NCI-H524 treated with DMSO at 0.1 percent for 48 hours (cell line): ENCODE measurements around the gene GRAMD1B.
"Not testable (repeated sequence)": the region's sequence is repeated elsewhere in the genome, so short reads cannot be mapped to it uniquely, and the experiment has no call there.

Experiments
- DNase-seq: peaks from one replicate; lab custom pipeline; 2025; lab: John Stamatoyannopoulos, UW

Gene GRAMD1B

GRCh38 chr11:123443851-123444623 lies 14.0 kb downstream of the GRAMD1B start:
- DNase-seq: no peak

- DNase-seq: no peak
These were observed 18.8 kb downstream of the GRAMD1B start for GRCh38 chr11:123448823-123449222.

- DNase-seq: no peak
These were observed 19.4 kb downstream of the GRAMD1B start for GRCh38 chr11:123449436-123449835.

- DNase-seq: no peak
These were observed 20.6 kb downstream of the GRAMD1B start for GRCh38 chr11:123450623-123451022.

- DNase-seq: no peak
These were observed 21.2 kb downstream of the GRAMD1B start for GRCh38 chr11:123451183-123451781.

- DNase-seq: no peak
These were observed 22.7 kb downstream of the GRAMD1B start for GRCh38 chr11:123452794-123453193.

GRCh38 chr11:123454060-123454651 lies 24.1 kb downstream of the GRAMD1B start:
- DNase-seq: no peak

GRCh38 chr11:123454796-123455195 lies 24.7 kb downstream of the GRAMD1B start:
- no peak for DNase-seq

- not testable (repeated sequence) for DNase-seq
These were observed 26.4 kb downstream of the GRAMD1B start for GRCh38 chr11:123456448-123456847.

- no peak for DNase-seq
These were observed 27.2 kb downstream of the GRAMD1B start for GRCh38 chr11:123457187-123457770.

- DNase-seq: no peak
These were observed 28.4 kb downstream of the GRAMD1B start for GRCh38 chr11:123458501-123458900.

GRCh38 chr11:123460012-123460700 lies 30.1 kb downstream of the GRAMD1B start:
- no peak for DNase-seq

GRCh38 chr11:123461164-123461563 lies 31.1 kb downstream of the GRAMD1B start:
- DNase-seq: no peak

- DNase-seq: not testable (repeated sequence)
These were observed 35.6 kb downstream of the GRAMD1B start for GRCh38 chr11:123465667-123466066.

- not testable (repeated sequence) for DNase-seq
These were observed 36.1 kb downstream of the GRAMD1B start for GRCh38 chr11:123466172-123466571.

GRCh38 chr11:123469089-123469488 lies 39.0 kb downstream of the GRAMD1B start:
- no peak for DNase-seq

- DNase-seq: no peak
These were observed 39.5 kb downstream of the GRAMD1B start for GRCh38 chr11:123469586-123469985.

- DNase-seq: no peak
These were observed 40.8 kb downstream of the GRAMD1B start for GRCh38 chr11:123470842-123471241.

GRCh38 chr11:123472236-123472935 lies 42.3 kb downstream of the GRAMD1B start:
- peak; percentile 83 for DNase-seq

- no peak for DNase-seq
These were observed 44.0 kb downstream of the GRAMD1B start for GRCh38 chr11:123473941-123474677.

GRCh38 chr11:123474994-123475393 lies 44.9 kb downstream of the GRAMD1B start:
- no peak for DNase-seq
